Ecto neural progenitor cell (in vitro differentiated cells): ENCODE measurements around the gene THAP4.
A peak's percentile ranks its signal among the peaks of the same experiment; 100 is the strongest.
"Not testable (repeated sequence)": the region's sequence is repeated elsewhere in the genome, so short reads cannot be mapped to it uniquely, and the experiment has no call there.

Experiments
- DNase-seq: peaks from one replicate; pipeline ENCODE4 v3.0.0-alpha.2; 2018; ENCODE audit warnings: low spot score

THAP4 gene

GRCh38 chr2:241582806-241583205 lies 54.2 kb downstream of the THAP4 start:
- DNase-seq: no peak

- no peak for DNase-seq
Measured at GRCh38 chr2:241582328-241582727, 54.6 kb downstream of the THAP4 start.

GRCh38 chr2:241579281-241579680 lies 57.7 kb downstream of the THAP4 start:
- no peak for DNase-seq

GRCh38 chr2:241577413-241578122 lies 59.4 kb downstream of the THAP4 start:
- DNase-seq: no peak

- DNase-seq: no peak
Measured at GRCh38 chr2:241576293-241576654, 60.7 kb downstream of the THAP4 start.

GRCh38 chr2:241575624-241576292 lies 61.2 kb downstream of the THAP4 start:
- peak; percentile 38 for DNase-seq

DNA sequence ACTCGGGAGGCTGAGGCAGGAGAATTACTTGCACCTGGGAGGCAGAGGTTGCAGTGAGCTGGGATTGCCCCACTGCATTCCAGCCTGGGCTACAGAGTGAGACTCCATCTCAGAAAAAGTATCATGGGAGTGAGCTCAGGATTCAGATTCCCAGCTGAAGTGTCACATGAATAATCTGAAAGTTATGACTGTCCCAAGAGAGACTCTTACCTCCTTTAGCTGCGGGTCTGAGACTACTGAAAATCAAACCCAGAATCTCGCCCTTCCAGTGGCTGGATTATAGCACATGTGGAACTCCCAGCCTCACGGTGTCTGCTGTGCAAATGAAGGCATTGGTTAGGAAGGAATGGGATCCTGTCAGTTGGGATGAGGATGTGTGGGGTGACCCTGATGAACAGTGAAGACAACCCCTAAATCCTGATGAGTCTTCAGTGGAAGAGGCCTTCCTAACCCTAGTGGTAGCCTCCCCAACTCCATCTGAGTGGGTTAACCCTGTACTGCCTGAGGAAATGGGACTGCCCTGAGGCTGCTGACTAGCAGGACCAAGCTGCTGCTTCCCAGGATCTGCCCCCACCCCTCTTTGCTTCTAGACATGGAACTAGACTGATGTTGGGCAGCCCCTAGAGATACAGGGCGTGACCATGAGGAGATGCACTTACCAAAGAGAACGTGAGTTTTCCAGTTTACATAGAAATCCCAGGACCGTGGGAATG lies 61.9 kb downstream of the THAP4 start:
- DNase-seq: peak; percentile 37

GRCh38 chr2:241573741-241574140 lies 63.2 kb downstream of the THAP4 start:
- DNase-seq: peak; percentile 42

- peak; percentile 29 for DNase-seq
Measured at GRCh38 chr2:241572915-241573651, 63.9 kb downstream of the THAP4 start.

DNA sequence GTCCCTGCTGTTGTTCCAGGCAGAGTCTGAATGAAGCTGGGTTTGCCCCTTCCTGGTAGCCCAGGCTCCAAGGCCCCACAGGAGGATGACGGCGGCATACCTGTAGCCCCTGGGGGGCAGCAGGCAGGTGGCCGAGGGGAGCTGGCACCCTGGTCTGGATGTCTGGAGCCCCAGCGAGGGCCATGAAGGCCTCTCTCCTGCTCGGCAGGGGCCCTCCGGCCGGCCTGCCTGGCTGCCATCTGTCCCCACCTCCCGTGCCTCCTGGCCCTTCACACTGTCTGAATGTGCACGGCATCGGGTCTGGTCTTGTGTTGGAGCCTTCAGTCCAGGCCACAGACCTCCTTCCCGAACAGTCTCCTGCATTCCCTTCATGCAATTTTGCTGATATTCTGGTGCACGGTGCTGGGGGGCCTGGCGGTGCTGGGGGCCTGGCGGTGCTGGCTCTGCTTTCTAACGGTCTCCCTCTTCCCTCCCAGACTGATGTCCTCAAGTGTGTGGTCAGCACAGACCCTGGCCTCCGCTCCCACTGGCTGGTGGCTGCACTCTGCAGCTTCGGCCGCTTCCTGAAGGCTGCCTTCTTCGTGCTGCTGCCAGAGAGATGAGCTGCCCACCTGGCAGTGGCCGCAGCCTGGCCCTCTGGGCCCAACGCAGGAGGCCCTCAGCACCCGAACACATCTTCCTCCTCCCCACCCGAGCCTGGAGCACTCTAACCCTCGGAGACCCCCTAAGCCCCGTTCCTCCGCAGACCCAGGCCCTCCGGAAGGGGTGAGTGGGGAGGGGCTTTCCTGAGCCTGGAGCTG lies 64.9 kb downstream of the THAP4 start:
- DNase-seq: peak; percentile 41

- peak; percentile 35 for DNase-seq
Measured at GRCh38 chr2:241570961-241571581, 65.9 kb downstream of the THAP4 start.

GRCh38 chr2:241569831-241570281 lies 67.1 kb downstream of the THAP4 start:
- peak; percentile 46 for DNase-seq

DNA sequence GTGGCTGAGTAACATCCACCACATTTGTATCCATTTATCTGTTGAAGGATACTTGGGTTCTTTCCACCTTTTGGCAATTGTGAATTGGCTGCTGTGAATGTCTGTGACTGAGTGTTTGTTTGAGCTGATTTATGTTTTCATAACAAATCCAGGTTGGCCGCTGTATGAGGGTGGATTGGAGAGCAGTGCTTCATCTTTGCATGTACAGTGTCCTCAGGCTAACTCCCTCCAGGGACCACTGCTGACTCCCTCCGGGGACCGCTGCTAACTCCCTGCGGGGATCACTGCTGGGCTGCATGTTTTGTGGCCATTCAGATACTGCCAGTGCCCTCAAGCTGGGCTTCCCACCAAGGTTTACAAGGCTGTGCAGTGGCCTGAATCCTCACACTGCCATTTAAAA lies 68.2 kb downstream of the THAP4 start:
- DNase-seq: peak; percentile 8

DNA sequence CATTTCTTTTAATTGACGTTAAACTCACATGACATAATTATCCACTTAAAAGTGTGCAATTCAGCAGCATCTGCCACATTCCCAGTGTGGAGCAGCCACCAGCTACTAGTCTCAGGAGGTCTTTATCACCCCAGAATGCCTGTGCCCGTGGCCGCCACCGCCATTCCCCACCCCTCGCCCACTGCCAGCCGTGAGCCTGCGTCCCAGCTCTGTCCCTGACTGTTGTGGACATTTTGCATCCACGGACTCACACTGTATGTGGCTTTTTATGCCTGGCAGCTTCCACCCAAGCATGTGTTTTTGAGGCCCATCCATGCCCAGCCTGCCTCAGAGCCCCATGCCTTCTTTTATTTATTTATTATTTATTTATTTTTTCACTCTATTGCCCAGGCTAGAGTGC lies 69.2 kb downstream of the THAP4 start:
- DNase-seq: peak; percentile 13

GRCh38 chr2:241567266-241567665 lies 69.7 kb downstream of the THAP4 start:
- DNase-seq: not testable (repeated sequence)

DNA sequence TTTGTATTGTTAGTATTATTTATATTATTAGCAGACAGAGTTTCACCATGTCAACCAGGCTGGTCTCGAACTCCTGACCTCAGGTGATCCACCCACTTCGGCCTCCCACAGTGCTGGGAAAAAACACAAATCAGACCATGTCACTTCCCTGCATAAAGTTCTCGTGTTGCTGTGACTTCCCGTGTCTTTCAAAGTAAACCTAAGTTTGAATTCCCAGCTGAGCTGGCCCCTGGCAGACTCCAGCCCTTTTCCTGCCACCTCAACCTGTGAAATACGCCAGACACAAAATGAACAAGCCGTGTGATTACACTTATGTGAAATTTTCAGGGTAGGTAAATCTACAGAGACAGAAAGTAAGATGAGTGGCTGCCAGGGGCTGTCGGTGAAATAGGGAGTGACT lies 70.5 kb downstream of the THAP4 start:
- peak; percentile 10 for DNase-seq

- DNase-seq: peak; percentile 1
Measured at GRCh38 chr2:241566021-241566420, 70.9 kb downstream of the THAP4 start.

DNA sequence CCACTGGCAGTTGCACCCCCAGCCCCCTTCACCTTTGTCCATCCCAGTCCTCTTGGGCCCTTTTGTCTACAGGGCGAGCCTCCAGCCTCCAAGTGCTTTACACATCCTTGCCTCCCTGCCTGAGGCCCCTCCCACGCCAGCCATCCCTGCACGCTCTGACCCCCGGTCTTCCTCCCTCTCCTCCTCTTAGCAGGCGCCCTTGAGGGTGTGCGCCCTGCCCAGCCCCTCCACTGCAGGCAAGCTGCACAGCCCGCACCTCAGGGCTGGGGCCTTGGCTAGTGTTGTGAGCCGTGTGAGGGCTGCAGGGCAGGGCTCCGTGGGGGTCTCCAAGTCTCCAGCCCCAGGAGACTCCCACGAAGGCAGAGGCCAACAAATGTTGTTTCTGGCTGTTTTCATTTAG lies 71.5 kb downstream of the THAP4 start:
- no peak for DNase-seq

DNA sequence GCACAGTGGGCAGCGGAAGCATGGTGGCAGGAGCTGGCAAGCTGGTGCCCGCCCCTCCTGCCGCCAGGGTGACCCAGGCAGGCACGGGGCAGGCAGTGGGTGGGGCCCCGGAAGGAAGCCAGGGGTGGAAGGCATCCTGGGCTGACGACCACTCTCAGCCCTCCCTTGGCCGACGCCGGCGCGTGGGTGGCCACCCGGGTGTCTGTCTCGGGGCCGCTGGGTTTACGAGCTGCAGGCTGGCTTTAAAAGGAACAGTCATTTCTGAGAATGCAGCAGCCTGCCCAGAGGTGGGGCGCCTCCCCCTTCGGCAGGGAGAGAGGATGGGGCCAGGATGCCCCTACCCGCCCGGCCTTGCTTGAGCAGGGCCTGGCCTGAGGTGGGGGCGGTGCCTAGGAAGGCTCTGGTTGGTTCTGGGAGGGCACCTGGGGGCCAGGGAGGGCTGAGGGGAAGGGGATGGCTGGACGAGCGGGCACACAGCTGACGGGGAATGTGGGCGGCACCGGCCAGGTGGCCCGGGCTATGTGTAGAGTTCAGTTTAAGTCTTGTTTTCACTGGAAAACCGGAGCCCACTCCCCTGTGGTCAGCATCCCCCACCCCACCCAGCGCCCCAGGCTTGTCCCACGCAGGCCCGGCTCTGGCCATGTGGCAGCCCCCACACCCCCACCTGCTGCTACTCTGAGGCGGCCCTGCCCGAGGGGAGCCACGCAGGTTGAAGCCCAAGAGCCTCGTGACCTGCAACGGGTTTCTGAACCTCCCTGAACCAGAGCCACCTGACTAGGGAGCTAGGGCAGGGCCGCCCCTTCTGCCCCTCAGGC lies 72.2 kb downstream of the THAP4 start:
- DNase-seq: peak; percentile 49

- DNase-seq: peak; percentile 54
Measured at GRCh38 chr2:241563981-241564595, 72.9 kb downstream of the THAP4 start.
